Measurements from ENCODE around the gene RCOR2. TPM values are rescaled to one million over a fixed set of nuclear protein-coding genes. Genes with fewer than 3 reads are reported as not detected.

The RCOR2 gene

Small RNA genes lying within 50 kb of the gene (small RNA-seq; reads per million reads assigned to genes)
- gene RNU6-1306P (ENCODE audit: low read depth): not detected

All from mesenchymal stem cell (in vitro differentiated cells and primary cell).